Activated CD8-positive, alpha-beta memory T cell treated with anti-CD3 and anti-CD28 coated beads, Interleukin-2, amount 50 U/mL, for 4 hours (primary cell): Measurements from ENCODE around the gene TP53TG3B.
A peak's percentile ranks its signal among the peaks of the same experiment; 100 is the strongest.
"Not testable (repeated sequence)": the region's sequence is repeated elsewhere in the genome, so short reads cannot be mapped to it uniquely, and the experiment has no call there.

Experiments used
- DNase-seq: peaks from one replicate; pipeline ENCODE4 v3.0.0-alpha.2; 2020

The TP53TG3B gene, protein sequence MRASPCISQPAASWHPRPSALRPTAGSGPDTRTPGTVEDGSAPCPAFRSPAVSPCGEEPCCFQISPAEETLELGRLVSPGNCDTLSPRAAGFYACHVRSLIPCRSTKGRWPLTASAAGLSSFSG

DNA sequence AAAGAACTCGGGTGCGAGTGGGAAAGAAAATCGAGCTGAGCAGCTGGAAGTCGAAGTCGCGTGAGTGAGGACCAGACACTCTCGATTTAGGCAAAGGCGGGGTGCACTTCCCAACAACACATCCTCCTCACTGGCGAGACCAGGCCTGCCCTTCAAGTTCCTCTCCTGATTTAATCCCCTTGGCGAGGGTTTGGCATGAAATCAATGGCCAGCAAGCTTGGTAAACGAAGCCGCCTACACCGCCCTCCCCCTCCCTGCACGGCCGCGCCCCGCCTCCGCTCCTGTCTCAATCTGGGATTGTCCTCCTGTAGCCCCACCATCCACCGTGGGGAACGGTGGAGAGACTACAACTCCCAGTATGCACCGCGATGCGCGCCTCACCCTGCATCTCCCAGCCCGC lies at the start of gene TP53TG3B:
TSS of gene TP53TG3B (plus strand) at position 301 of the 400 bp plus-strand sequence. CDS start at position 369, 68 bp downstream.
- not testable (repeated sequence) for DNase-seq

DNA sequence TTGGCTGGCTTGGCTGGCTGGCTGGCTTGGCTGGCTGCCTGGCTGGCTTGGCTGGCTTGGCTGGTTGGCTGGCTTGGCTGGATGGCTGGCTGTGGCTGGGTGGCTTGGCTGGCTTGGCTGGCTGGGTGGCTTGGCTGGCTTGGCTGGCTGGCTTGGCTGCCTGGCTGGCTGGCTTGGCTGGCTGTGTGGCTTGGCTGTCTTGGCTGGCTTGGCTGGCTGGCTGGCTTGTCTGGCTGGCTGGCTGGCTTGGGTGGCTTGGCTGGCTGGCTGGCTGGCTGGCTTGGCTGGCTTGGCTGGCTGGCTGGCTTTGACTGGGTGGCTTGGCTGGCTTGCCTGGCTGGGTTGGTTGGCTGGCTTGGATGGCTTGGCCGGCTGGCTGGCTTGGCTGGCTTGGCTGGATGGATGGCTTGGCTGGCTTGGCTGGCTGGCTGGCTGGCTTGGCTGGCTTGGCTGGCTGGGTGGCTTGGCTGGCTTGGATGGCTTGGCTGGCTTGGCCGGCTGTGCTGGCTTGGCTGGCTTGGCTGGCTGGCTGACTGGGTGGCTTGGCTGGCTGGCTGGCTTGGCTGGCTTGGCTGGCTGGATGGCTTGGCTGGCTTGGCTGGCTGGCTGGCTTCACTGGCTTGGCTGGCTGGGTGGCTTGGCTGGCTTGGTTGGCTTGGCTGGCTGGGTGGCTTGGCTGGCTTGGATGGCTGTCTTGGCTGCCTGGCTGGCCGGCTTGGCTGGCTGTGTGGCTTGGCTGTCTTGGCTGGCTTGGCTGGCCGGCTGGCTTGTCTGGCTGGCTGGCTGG lies 24.2 kb upstream of the TP53TG3B start:
- DNase-seq: peak; percentile 60

DNA sequence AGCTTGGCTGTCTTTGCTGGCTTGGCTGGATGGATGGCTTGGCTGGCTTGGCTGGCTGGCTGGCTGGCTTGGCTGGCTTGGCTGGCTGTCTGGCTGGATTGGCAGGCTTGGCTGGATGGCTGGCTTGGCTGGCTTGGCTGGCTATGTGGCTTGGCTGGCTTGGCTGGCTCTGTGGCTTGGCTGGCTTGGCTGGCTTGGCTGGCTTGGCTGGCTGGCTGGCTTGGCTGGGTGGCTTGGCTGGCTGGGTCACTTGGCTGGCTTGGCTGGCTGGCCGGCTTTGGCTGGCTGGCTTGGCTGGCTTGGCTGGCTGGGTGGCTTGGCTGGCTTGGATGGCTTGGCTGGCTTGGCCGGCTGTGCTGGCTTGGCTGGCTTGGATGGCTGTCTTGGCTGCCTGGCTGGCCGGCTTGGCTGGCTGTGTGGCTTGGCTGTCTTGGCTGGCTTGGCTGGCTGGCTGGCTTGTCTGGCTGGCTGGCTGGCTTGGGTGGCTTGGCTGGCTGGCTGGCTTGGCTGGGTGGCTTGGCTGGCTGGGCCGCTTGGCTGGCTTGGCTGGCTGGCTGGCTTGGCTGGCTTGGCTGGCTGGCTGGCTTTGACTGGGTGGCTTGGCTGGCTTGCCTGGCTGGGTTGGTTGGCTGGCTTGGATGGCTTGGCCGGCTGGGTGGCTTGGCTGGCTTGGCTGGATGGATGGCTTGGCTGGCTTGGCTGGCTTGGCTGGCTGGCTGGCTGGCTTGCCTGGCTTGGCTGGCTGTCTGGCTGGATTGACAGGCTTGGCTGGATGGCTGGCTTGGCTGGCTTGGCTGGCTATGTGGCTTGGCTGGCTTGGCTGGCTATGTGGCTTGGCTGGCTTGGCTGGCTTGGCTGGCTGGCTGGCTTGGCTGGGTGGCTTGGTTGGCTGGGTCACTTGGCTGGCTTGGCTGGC lies 22.8 kb upstream of the TP53TG3B start:
- DNase-seq: peak; percentile 57

DNA sequence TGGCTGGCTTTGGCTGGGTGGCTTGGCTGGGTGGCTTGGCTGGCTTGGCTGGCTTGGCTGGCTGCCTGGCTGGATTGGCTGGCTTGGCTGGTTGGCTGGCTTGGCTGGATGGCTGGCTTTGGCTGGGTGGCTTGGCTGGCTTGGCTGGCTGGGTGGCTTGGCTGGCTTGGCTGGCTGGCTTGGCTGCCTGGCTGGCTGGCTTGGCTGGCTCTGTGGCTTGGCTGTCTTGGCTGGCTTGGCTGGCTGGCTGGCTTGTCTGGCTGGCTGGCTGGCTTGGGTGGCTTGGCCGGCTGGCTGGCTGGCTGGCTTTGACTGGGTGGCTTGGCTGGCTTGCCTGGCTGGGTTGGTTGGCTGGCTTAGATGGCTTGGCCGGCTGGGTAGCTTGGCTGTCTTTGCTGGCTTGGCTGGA lies 22.1 kb upstream of the TP53TG3B start:
- DNase-seq: peak; percentile 25

DNA sequence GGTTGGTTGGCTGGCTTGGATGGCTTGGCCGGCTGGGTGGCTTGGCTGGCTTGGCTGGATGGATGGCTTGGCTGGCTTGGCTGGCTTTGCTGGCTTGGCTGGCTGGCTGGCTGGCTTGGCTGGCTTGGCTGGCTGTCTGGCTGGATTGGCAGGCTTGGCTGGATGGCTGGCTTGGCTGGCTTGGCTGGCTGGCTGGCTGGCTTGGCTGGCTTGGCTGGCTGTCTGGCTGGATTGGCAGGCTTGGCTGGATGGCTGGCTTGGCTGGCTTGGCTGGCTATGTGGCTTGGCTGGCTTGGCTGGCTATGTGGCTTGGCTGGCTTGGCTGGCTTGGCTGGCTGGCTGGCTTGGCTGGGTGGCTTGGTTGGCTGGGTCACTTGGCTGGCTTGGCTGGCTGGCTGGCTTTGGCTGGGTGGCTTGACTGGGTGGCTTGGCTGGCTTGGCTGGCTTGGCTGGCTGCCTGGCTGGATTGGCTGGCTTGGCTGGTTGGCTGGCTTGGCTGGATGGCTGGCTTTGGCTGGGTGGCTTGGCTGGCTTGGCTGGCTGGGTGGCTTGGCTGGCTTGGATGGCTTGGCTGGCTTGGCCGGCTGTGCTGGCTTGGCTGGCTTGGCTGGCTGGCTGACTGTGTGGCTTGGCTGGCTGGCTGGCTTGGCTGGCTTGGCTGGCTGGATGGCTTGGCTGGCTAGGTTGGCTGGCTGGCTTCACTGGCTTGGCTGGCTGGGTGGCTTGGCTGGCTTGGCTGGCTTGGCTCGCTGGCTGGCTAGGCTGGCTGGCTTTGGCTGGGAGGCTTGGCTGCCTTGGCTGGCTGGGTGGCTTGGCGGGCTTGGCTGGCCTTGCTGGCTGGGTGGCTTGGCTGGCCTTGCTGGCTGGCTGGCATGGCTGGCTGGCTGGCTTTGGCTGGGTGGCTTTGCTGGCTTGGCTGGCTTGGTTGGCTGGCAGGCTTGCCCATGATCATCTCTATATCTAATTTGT lies 21.3 kb upstream of the TP53TG3B start:
- peak; percentile 61 for DNase-seq
